ENCODE measurements around the gene C1QA. TPM values are rescaled to one million over a fixed set of nuclear protein-coding genes. Genes with fewer than 3 reads are reported as not detected.

Gene C1QA
- total and polyA plus RNA-seq, 2 of the 13 experiments (the other 11 are each of a cell fraction or from before 2014, with no cell fraction given), result not detected

DNA sequence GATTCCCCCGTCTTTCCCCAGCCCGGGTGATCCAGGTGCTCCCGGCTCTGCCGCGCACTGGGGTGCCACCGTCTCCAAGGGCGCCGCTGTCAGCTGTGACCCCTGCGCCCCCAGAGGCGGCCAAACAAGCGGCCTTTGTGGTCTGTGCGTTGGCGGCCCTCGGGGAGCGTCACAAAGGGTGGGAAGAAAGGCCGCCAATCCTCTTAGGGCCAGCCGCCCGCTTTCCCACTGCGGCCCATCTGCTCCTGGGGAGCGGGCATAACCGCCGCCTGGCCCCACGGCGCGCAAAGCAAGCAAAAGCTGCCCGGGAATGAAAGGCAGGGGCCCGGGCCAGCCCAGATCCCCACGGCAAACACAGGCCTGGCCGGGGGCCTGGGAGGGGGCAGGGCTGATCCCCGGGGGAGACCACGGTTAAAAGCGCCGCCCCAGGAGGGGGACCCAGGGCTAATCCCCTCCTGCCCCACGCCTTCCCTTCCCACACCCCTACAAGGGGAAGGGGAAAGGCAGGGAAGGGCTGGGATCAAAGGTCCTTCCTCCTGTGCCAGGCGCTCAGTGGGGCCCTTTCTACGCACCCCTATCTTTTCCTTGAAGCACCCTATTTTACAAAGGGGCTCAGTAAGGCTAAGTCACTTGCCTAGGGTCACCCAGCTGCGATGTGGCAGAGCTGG lies 40.6 kb downstream of the C1QA start:
- 0 out of 2 replicates have a peak, but pooled peaks cover 5% of the 10 kb centered on the region for H3K4me1 ChIP-seq (ENCODE audit: insufficient read depth, low read length)
- BruUV-seq (replicated peaks), result no TSS peak
- ATAC-seq, result no peak
- peaks cover 2 to 6% of the 10 kb centered on the region in 2 experiments; a peak in 1 of 5 replicates for H3K27me3 ChIP-seq (ENCODE audit: control insufficient read depth in 1 of 2, insufficient read depth in 2 of 2, low read length in 2 of 2)
- intact Hi-C loops (cut with micrococcal nuclease; ENCODE audit: unreplicated experiment), result no loop called here
- ChIA-PET POLR2A (no interaction called here), CTCF (ENCODE audit: low intra/inter-chr PET ratio, low total read pairs) (no interaction called here)
- H3K9ac ChIP-seq (ENCODE audit: insufficient read depth, low read depth, low read length), result no peak overlapping the region
- in situ Hi-C loops (cut with HindIII; ENCODE audit: extremely low pct_ligation_motif_present, low pct_unique_long_range_greater_than_20kb), result no loop called here
- no peak overlapping the region for H3K27ac ChIP-seq (ENCODE audit: extremely low read length, insufficient read depth, low read length)
- no peak overlapping the region for H3K4me3 ChIP-seq (replicated peaks in 1 of 3; ENCODE audit: insufficient read depth in 1 of 3, low read depth in 2 of 3, low read length in 3 of 3)
- H3K36me3 ChIP-seq (replicated peaks in 1 of 2; ENCODE audit: control insufficient read depth in 1 of 2, insufficient read depth in 2 of 2, low read length in 2 of 2), result no peaks in the 10 kb centered on the region
- H3K9me3 ChIP-seq (ENCODE audit: low read length), result no peaks in the 10 kb centered on the region
- no peak for TF ChIP-seq ZFY (CRISPR knock-in tag; IDR thresholded peaks at IDR 0.05)
- no peak for TF ChIP-seq ZEB1 (IDR thresholded peaks at IDR 0.05; ENCODE audit: insufficient replicate concordance, low read depth)
- TF ChIP-seq BORCS8-MEF2B (CRISPR knock-in tag; IDR thresholded peaks at IDR 0.05), result no peak
- no peak for TF ChIP-seq SP1 (IDR thresholded peaks at IDR 0.05)
- TF ChIP-seq SP1 (CRISPR knock-in tag; IDR thresholded peaks at IDR 0.05), result no peak
- no peak for TF ChIP-seq ZNF816 (CRISPR knock-in tag; IDR thresholded peaks at IDR 0.05; ENCODE audit: borderline replicate concordance)
- TF ChIP-seq HOXD1 (CRISPR knock-in tag; IDR thresholded peaks at IDR 0.05), result no peak
- H2AFZ ChIP-seq (ENCODE audit: low read length), result no peak overlapping the region
- no peak overlapping the region for H3K4me2 ChIP-seq (ENCODE audit: low read depth, low read length)
- FAIRE-seq, result no peak
- WGBS (ENCODE audit: low lambda C conversion rate), result 75% methylated on average over 26 of the region's 37 CpGs
- DNase-seq (ENCODE audit: low spot score), result no peak
- H4K20me1 ChIP-seq (ENCODE audit: insufficient read depth, low read length), result no peaks in the 10 kb centered on the region
- H3K79me2 ChIP-seq (ENCODE audit: insufficient read depth, low read length), result no peaks in the 10 kb centered on the region

GRCh38 chr1:22677931-22678896 lies 41.8 kb downstream of the C1QA start:
- BruUV-seq (replicated peaks), result no TSS peak
- in situ Hi-C loops (cut with HindIII; ENCODE audit: extremely low pct_ligation_motif_present, low pct_unique_long_range_greater_than_20kb) (no loop called here), intact Hi-C loops (cut with micrococcal nuclease; ENCODE audit: unreplicated experiment) (no loop called here)
- no peak for ATAC-seq
- peak; percentile 56 for FAIRE-seq
- 67% methylated on average over 9 of the region's 13 CpGs for WGBS (ENCODE audit: low lambda C conversion rate)
- Histone ChIP-seq H2AFZ (ENCODE audit: low read length) (no peak overlapping the region), H3K4me3 (replicated peaks in 1 of 3; ENCODE audit: insufficient read depth in 1 of 3, low read depth in 2 of 3, low read length in 3 of 3) (no peak overlapping the region), H3K4me1 (ENCODE audit: insufficient read depth, low read length) (0 out of 2 replicates have a peak, but pooled peaks cover 5% of the 10 kb centered on the region), H3K36me3 (replicated peaks in 1 of 2; ENCODE audit: control insufficient read depth in 1 of 2, insufficient read depth in 2 of 2, low read length in 2 of 2) (no peaks in the 10 kb centered on the region), H3K27me3 (ENCODE audit: control insufficient read depth in 1 of 2, insufficient read depth in 2 of 2, low read length in 2 of 2) (0 out of 5 replicates have a peak, but pooled peaks cover under 1 to 6% of the 10 kb centered on the region in 2 experiments), H3K79me2 (ENCODE audit: insufficient read depth, low read length) (no peaks in the 10 kb centered on the region), H3K4me2 (ENCODE audit: low read depth, low read length) (no peak overlapping the region), H3K9me3 (ENCODE audit: low read length) (no peaks in the 10 kb centered on the region), H4K20me1 (ENCODE audit: insufficient read depth, low read length) (no peaks in the 10 kb centered on the region), H3K27ac (ENCODE audit: extremely low read length, insufficient read depth, low read length) (no peak overlapping the region), H3K9ac (ENCODE audit: insufficient read depth, low read depth, low read length) (no peak overlapping the region)
- DNase-seq (ENCODE audit: low spot score), result no peak
- ChIA-PET POLR2A (no interaction called here), CTCF (ENCODE audit: low intra/inter-chr PET ratio, low total read pairs) (no interaction called here)
- TF ChIP-seq ZFX (CRISPR knock-in tag; IDR thresholded peaks at IDR 0.05; ENCODE audit: low read depth) (no peak), ZNF280D (CRISPR knock-in tag; IDR thresholded peaks at IDR 0.05) (no peak), MYC (CRISPR knock-in tag; IDR thresholded peaks at IDR 0.05; ENCODE audit: borderline replicate concordance) (no peak), TARDBP (CRISPR knock-in tag; IDR thresholded peaks at IDR 0.05) (no peak), NRL (CRISPR knock-in tag; IDR thresholded peaks at IDR 0.05; ENCODE audit: borderline replicate concordance) (no peak), SCMH1 (CRISPR knock-in tag; IDR thresholded peaks at IDR 0.05; ENCODE audit: borderline replicate concordance) (no peak)

Data from HepG2 (cell line).